Activated T-cell treated with anti-CD3 and anti-CD28 coated beads, Interleukin-2, amount 50 U/mL, for 4 hours (primary cell): ENCODE measurements around the gene RPL3. TPM values are rescaled to one million over a fixed set of nuclear protein-coding genes. Genes with fewer than 3 reads are reported as not detected.
"Not testable (repeated sequence)": the region's sequence is repeated elsewhere in the genome, so short reads cannot be mapped to it uniquely, and the experiment has no call there.

Experiments used
- ATAC-seq, 2 donors: fragments of 200-7000 bp; cut with Tn5 transposase; one replicate each; pipeline ENCODE4 v1.10.0; 2021
- DNase-seq: peaks from one replicate; pipeline ENCODE4 v3.0.0-alpha.2; 2020
- H3K27me3 Mint-ChIP-seq: one replicate; pipeline ENCODE4 v1.8.0; 2021; ENCODE audit warnings: low read depth, mixed read lengths
- H3K36me3 Mint-ChIP-seq: one replicate; pipeline ENCODE4 v1.8.0; 2022; ENCODE audit warnings: mixed read lengths; ENCODE audit not compliant: insufficient read depth
- H3K4me1 Mint-ChIP-seq: one replicate; pipeline ENCODE4 v1.8.0; 2021; ENCODE audit warnings: low read depth, mixed read lengths
- H3K4me3 Mint-ChIP-seq: one replicate; pipeline ENCODE4 v1.8.0; 2021; ENCODE audit warnings: mild to moderate bottlenecking, moderate library complexity, mixed read lengths
- H3K9me3 Mint-ChIP-seq: one replicate; pipeline ENCODE4 v1.8.0; 2021; ENCODE audit warnings: mixed read lengths
- total RNA-seq, 3 donors: library from RNA; stranded (reverse); gene quantifications; one replicate each; pipeline ENCODE4 v1.2.1, GENCODE V29; 2021

RPL3 gene
- total RNA-seq, result 1,000 to 10,000 TPM; 2,811 to 2,835 (median 2,816) TPM

- DNase-seq (peak; percentile 98), ATAC-seq (peak; percentile 73 to 82)
These were observed at the start of gene RPL3 for GRCh38 chr22:39319284-39320022. Gene RPL3, minus strand, starts transcription at chr22:39319623. Its CDS starts 26 bp downstream, at chr22:39319597.

DNA sequence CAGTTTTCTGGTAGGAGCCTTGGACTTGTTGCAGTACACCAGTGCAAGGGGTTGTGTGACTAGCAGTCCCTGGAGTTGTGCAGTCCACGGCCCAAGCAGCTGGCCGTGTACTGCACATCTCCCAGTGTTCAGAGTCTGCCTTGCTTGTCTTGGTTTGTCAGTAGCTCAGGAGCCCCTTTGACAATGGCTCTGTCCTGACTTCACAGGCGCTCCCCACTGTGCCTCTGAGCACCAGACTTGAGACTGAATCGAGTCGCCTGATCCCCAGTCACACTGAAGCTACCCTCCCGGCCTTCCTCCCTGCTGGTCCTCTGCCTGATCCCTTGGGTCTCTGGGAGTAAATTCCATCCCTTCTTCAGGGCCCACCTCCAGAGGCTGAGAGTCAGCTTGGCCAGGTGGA is 49.8 kb upstream of the RPL3 start:
- H3K4me3 Mint-ChIP-seq, result no peak overlapping the region
- ATAC-seq (no peak), DNase-seq (no peak)
- no peaks in the 10 kb centered on the region for H3K9me3 Mint-ChIP-seq
- no peaks in the 10 kb centered on the region for H3K4me1 Mint-ChIP-seq
- no peaks in the 10 kb centered on the region for H3K27me3 Mint-ChIP-seq
- H3K36me3 Mint-ChIP-seq, result no peaks in the 10 kb centered on the region

More at GRCh38 chr22:39319284-39320022, at the start of gene RPL3:
- H3K4me3 Mint-ChIP-seq, result peak within 1 kb of the TSS; percentile 100
- H3K36me3 Mint-ChIP-seq, result peaks cover 50% of the 10 kb centered on the region
- no peaks in the 10 kb centered on the region for H3K9me3 Mint-ChIP-seq
- peaks cover 3% of the 10 kb centered on the region for H3K27me3 Mint-ChIP-seq
- H3K4me1 Mint-ChIP-seq, result peaks cover 37% of the 10 kb centered on the region

DNA sequence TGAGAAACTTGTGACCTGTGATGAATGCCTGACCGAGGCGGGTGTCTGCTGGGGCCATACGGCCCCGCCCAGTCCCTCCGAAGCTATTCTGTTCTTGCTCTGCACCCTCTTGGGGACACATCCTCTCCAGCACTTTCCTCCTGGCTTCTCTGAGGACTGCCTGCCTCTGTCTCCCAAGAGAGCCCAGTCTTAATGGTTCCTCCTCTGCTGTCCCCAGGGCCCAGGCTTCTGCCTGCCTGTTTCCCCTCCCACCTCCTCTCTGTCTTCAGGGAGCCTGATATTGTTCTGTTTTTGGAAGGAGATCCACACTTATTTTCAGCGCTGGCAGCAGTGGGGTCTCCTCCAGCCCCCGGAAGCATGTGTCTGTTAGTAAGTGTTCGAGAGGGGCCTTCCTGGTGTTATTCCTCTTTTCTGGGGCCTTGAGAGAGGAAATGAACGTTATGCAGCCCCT is 49.1 kb upstream of the RPL3 start:
- H3K9me3 Mint-ChIP-seq, result no peaks in the 10 kb centered on the region
- no peak overlapping the region for H3K4me3 Mint-ChIP-seq
- H3K36me3 Mint-ChIP-seq, result no peaks in the 10 kb centered on the region
- H3K27me3 Mint-ChIP-seq, result no peaks in the 10 kb centered on the region
- no peak for DNase-seq
- ATAC-seq, result no peak
- no peaks in the 10 kb centered on the region for H3K4me1 Mint-ChIP-seq

DNA sequence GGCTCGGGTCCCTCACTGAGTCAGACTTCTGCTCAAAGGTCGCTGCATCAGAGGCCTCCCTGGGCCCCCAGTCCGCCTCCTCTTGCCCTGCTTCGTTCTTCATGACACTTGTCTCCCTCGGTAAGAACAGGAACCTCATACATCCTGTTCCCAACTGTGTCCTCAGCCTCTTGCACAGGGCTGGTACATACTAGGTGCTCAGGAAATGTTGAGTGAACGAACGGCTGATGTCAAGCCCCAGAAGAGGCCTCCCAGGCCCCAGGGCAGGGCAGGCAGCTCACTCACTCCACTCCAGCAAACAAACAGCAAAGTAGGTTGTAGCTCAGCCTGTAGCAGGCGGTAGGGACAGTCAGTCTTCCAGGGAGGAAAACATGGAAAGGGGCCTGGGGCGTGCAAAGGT is 47.6 kb upstream of the RPL3 start:
- H3K4me3 Mint-ChIP-seq, result no peak overlapping the region
- H3K9me3 Mint-ChIP-seq, result no peaks in the 10 kb centered on the region
- H3K36me3 Mint-ChIP-seq, result no peaks in the 10 kb centered on the region
- no peak for DNase-seq
- ATAC-seq, result no peak
- no peaks in the 10 kb centered on the region for H3K27me3 Mint-ChIP-seq
- H3K4me1 Mint-ChIP-seq, result no peaks in the 10 kb centered on the region

DNA sequence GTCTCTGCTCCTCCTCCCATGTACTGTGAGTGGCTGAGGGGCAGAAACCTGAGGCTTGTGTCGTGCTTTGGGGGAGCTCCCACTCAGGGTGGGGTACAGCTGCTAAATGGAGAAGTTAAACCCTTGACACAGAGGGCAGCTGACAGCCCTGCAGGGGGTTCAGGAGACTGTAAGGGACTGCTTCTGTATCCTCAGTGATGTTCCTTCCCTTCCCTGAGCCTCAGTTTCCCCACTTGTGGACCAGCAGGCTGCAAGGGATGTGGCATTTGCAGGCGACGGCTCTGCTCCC is 46.0 kb upstream of the RPL3 start:
- no peaks in the 10 kb centered on the region for H3K9me3 Mint-ChIP-seq
- no peak overlapping the region for H3K4me3 Mint-ChIP-seq
- H3K27me3 Mint-ChIP-seq, result no peaks in the 10 kb centered on the region
- no peaks in the 10 kb centered on the region for H3K4me1 Mint-ChIP-seq
- DNase-seq, result no peak
- no peak for ATAC-seq
- H3K36me3 Mint-ChIP-seq, result no peaks in the 10 kb centered on the region

DNA sequence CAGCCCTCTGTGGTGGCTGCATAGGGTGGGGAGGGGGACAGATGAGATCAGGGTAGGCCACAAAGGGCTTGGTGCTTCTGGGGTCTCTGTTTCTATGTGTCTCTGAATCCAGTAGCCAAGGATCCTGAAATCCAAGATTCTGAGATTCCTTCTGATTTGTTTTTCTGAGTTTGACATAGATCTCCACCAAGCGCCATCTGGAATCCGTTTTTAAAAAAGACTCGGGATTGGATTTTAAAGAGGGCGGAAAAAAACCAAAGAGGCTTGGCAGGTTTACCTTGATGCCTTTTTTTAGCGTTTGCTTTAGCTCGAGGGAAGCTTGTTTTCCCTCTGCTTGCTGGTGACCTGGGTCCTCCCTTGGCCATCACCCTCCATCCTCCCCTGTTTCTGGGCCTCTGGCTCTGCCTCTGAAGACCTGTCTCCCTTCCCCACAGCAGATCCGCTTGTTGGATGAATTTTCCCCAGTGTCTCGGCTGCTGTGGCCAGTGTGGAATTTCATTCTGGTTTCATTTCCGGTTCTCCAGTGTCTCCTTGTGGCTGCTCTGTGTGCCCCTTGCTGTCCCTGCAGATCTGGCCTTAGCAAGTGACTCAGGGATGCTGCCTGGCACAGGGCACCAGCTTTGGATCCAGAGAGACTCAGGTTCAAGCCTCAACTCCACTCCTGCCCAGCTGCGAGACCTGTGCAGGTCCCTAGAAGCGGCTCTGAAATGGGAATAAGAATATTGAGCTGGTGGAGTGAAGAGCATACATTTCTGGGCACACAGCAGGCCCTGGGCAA is 45.5 kb upstream of the RPL3 start:
- H3K4me1 Mint-ChIP-seq, result no peaks in the 10 kb centered on the region
- H3K4me3 Mint-ChIP-seq, result no peak overlapping the region
- no peaks in the 10 kb centered on the region for H3K27me3 Mint-ChIP-seq
- H3K36me3 Mint-ChIP-seq, result no peaks in the 10 kb centered on the region
- H3K9me3 Mint-ChIP-seq, result no peaks in the 10 kb centered on the region
- ATAC-seq (no peak), DNase-seq (no peak)

DNA sequence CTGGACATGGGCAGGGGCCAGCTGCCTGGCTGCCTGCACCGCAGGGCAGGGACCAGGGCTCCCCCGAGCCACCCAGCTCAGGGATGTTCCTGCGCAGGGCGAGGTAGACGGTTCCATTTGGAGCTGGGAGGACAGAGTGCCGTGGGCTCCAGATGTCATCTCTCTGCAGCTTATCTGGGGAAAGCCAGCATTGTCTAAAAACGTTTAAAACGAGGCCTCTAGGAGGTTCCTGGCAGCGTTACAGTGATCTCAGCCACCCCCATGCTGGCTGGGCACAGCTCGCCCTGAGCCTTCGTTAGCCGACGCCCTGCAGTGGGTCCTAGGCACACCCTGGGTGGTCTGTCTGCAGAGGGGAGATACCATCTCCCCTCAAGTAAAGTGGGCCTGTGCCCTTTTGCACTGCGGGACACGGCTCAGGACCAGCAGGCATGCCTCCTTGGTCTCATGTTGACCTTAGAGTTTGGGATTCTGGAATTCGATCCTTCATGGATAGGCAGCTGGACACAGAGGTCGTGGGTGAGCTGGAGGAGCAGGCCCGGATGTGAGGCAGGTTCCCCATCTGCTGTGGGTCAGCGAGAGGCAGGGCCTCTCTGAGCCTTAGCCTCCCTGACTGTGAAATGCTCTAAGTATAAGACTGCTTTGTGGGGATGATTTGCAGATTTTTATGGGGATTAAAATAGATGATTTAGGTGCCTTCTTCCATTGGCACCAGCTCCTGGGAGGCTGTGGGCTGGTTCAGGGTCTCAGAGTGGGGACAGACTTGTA is 44.5 kb upstream of the RPL3 start:
- no peak for DNase-seq
- H3K4me3 Mint-ChIP-seq, result no peak overlapping the region

DNA sequence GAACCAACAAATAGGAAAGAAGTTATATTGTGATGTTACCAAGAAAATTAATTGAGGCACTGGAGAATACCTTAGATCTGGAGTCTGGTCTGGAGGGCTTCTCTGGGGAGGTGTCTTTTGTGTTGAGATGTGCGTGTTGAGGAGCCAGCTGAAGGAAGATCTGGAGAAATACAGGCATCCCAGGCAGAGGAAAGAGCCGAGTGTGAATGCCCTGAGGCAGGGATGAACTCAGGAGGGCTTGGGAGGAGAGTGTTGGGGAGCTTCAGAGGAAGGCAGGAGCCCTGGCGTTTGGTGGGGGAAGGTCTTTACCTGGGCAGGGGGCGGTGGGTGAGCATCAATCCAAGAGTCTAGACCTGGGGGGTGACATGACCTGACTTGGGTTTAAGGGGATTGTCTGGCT is 43.5 kb upstream of the RPL3 start:
- H3K9me3 Mint-ChIP-seq, result no peaks in the 10 kb centered on the region
- no peaks in the 10 kb centered on the region for H3K36me3 Mint-ChIP-seq
- no peaks in the 10 kb centered on the region for H3K4me1 Mint-ChIP-seq
- ATAC-seq, result no peak
- no peak overlapping the region for H3K4me3 Mint-ChIP-seq
- no peak for DNase-seq
- no peaks in the 10 kb centered on the region for H3K27me3 Mint-ChIP-seq

More for the DNA sequence above, 44.5 kb upstream of the RPL3 start:
- no peaks in the 10 kb centered on the region for H3K36me3 Mint-ChIP-seq
- H3K27me3 Mint-ChIP-seq, result no peaks in the 10 kb centered on the region
- ATAC-seq, result no peak
- H3K9me3 Mint-ChIP-seq, result no peaks in the 10 kb centered on the region
- no peaks in the 10 kb centered on the region for H3K4me1 Mint-ChIP-seq

DNA sequence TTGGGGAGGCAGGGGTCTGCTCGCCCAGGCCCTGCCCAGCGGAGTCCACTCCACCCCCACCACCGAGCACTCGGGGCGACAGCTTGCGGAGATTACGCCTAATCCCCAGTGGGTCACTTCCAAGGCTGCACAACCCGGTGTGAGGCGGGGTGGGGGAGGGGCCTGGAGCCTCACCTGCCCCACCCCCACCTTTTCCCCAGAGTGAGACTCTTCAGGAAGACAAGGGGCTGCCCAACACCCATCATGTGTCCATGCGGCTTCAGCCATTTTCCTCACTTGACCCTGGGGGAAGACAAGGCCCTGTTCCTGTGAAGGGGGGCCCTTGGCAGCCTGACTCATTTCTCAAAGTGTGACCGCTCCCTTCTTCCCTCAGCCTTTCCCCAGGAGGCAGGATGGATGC is 42.8 kb upstream of the RPL3 start:
- ATAC-seq, result no peak
- H3K27me3 Mint-ChIP-seq, result no peaks in the 10 kb centered on the region
- H3K4me3 Mint-ChIP-seq, result no peak overlapping the region
- no peaks in the 10 kb centered on the region for H3K9me3 Mint-ChIP-seq
- no peaks in the 10 kb centered on the region for H3K36me3 Mint-ChIP-seq
- H3K4me1 Mint-ChIP-seq, result no peaks in the 10 kb centered on the region
- DNase-seq, result no peak

DNA sequence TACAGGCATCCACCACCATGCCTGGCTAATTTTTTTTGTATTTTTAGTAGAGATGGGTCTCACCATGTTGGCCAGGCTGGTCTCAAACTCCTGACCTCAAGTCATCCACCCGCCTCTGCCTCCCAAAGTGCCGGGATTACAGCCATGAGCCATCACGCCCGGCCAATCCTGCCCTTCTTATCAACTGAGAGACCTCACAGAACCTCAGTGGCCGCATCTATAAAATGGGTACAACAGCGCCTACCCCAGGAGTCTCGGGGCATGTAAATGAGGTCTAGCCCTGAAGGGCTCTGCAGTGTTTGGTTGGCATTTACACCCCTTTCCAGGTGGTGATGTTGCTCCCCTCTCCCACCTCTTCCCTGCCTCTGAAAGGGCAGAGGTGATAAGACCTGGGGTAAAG is 42.1 kb upstream of the RPL3 start:
- ATAC-seq (no peak), DNase-seq (no peak)
- Mint-ChIP-seq H3K36me3 (no peaks in the 10 kb centered on the region), H3K4me3 (no peak overlapping the region), H3K9me3 (no peaks in the 10 kb centered on the region), H3K27me3 (no peaks in the 10 kb centered on the region), H3K4me1 (no peaks in the 10 kb centered on the region)

GRCh38 chr22:39360674-39361413 is 41.4 kb upstream of the RPL3 start:
- Mint-ChIP-seq H3K4me3 (no peak overlapping the region), H3K27me3 (no peaks in the 10 kb centered on the region), H3K4me1 (no peaks in the 10 kb centered on the region), H3K36me3 (no peaks in the 10 kb centered on the region), H3K9me3 (no peaks in the 10 kb centered on the region)
- no peak for DNase-seq
- no peak for ATAC-seq

DNA sequence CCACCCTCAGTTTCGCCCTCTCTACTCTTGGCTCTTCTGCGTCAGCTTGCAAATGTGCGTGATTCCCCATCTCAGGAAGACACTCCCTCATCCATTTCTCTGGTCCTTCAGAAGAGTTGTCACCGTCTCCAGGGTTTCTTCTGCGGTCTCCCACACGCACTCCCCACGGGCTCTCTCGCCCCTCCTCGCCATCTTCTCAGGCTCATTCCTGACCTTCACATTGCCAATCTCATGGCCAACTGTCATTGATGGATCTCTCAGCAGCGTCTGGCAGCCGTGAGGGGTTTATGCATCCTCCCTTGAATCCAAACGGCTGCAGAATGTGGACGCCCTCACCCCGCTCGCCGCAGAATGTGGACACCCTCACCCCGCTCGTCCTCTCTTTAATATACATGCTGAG is 40.8 kb upstream of the RPL3 start:
- no peak for ATAC-seq
- H3K36me3 Mint-ChIP-seq, result no peaks in the 10 kb centered on the region

GRCh38 chr22:39359659-39360195 is 40.3 kb upstream of the RPL3 start:
- no peaks in the 10 kb centered on the region for H3K9me3 Mint-ChIP-seq
- H3K27me3 Mint-ChIP-seq, result no peaks in the 10 kb centered on the region
- DNase-seq, result no peak
- no peaks in the 10 kb centered on the region for H3K4me1 Mint-ChIP-seq
- no peak for ATAC-seq
- H3K36me3 Mint-ChIP-seq, result no peaks in the 10 kb centered on the region
- H3K4me3 Mint-ChIP-seq, result no peak overlapping the region

More for the DNA sequence above, 40.8 kb upstream of the RPL3 start:
- Mint-ChIP-seq H3K4me1 (no peaks in the 10 kb centered on the region), H3K27me3 (no peaks in the 10 kb centered on the region), H3K9me3 (no peaks in the 10 kb centered on the region), H3K4me3 (no peak overlapping the region)
- DNase-seq, result no peak

- not testable (repeated sequence) for H3K4me3 Mint-ChIP-seq, H3K9me3 Mint-ChIP-seq, H3K36me3 Mint-ChIP-seq, ATAC-seq, H3K27me3 Mint-ChIP-seq, H3K4me1 Mint-ChIP-seq, DNase-seq
These were observed 38.8 kb upstream of the RPL3 start for GRCh38 chr22:39358197-39358596.
